Measurements from ENCODE around the gene HIVEP3. TPM values are rescaled to one million over a fixed set of nuclear protein-coding genes. Genes with fewer than 3 reads are reported as not detected.

Gene HIVEP3
- total RNA-seq, 1 experiment from 2014 or later: 6.0 TPM

DNA sequence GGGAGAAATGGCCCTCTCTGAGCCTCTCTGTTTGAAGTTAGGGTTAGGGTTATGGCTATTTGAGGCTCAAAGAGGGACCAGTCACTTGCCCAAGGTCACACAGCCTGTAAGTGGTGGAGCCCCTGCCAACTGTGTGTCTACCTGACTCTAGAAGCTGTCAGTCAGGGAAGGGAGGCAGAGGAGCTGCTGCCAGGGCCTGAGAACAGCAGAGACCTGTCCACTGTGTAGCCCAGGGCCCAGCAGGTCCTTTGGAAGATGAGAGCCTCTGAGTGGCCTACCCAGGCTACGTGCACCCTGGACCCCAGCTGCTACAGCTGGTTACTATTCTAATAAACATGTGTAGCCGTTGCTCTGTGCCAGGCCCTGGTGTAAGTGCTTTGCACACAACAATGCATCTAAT, 419.1 kb downstream of the HIVEP3 start:
- peaks cover 9% of the 10 kb centered on the region; the same call in 1 of the 2 replicates for H3K4me1 ChIP-seq (ENCODE audit: control insufficient read depth, insufficient read depth, low read length)
- TF ChIP-seq SIN3A (IDR thresholded peaks at IDR 0.05; ENCODE audit: borderline replicate concordance, insufficient read depth, low read depth, low read length): no peak
- TF ChIP-seq, protein P1, sequence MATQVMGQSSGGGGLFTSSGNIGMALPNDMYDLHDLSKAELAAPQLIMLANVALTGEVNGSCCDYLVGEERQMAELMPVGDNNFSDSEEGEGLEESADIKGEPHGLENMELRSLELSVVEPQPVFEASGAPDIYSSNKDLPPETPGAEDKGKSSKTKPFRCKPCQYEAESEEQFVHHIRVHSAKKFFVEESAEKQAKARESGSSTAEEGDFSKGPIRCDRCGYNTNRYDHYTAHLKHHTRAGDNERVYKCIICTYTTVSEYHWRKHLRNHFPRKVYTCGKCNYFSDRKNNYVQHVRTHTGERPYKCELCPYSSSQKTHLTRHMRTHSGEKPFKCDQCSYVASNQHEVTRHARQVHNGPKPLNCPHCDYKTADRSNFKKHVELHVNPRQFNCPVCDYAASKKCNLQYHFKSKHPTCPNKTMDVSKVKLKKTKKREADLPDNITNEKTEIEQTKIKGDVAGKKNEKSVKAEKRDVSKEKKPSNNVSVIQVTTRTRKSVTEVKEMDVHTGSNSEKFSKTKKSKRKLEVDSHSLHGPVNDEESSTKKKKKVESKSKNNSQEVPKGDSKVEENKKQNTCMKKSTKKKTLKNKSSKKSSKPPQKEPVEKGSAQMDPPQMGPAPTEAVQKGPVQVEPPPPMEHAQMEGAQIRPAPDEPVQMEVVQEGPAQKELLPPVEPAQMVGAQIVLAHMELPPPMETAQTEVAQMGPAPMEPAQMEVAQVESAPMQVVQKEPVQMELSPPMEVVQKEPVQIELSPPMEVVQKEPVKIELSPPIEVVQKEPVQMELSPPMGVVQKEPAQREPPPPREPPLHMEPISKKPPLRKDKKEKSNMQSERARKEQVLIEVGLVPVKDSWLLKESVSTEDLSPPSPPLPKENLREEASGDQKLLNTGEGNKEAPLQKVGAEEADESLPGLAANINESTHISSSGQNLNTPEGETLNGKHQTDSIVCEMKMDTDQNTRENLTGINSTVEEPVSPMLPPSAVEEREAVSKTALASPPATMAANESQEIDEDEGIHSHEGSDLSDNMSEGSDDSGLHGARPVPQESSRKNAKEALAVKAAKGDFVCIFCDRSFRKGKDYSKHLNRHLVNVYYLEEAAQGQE (IDR thresholded peaks at IDR 0.05; ENCODE audit: insufficient read depth in 1 of 2, low read depth in 2 of 2, low read length in 1 of 2): no peak
- TF ChIP-seq, protein P2, sequence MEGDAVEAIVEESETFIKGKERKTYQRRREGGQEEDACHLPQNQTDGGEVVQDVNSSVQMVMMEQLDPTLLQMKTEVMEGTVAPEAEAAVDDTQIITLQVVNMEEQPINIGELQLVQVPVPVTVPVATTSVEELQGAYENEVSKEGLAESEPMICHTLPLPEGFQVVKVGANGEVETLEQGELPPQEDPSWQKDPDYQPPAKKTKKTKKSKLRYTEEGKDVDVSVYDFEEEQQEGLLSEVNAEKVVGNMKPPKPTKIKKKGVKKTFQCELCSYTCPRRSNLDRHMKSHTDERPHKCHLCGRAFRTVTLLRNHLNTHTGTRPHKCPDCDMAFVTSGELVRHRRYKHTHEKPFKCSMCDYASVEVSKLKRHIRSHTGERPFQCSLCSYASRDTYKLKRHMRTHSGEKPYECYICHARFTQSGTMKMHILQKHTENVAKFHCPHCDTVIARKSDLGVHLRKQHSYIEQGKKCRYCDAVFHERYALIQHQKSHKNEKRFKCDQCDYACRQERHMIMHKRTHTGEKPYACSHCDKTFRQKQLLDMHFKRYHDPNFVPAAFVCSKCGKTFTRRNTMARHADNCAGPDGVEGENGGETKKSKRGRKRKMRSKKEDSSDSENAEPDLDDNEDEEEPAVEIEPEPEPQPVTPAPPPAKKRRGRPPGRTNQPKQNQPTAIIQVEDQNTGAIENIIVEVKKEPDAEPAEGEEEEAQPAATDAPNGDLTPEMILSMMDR (IDR thresholded peaks at IDR 0.05): no peak
- no peak for TF ChIP-seq TCF7L2 (IDR thresholded peaks at IDR 0.05; ENCODE audit: low read depth, low read length)
- no peak for TF ChIP-seq POLR2AphosphoS5 (IDR thresholded peaks at IDR 0.05; ENCODE audit: low read depth, low read length)
- in situ Hi-C loops (cut with HindIII; ENCODE audit: low pct_unique_long_range_greater_than_20kb, low sequenced_read_pairs) (no loop called here), intact Hi-C loops (cut with micrococcal nuclease; ENCODE audit: unreplicated experiment) (no loop called here)
- no peaks in the 10 kb centered on the region for H3K9me3 ChIP-seq (ENCODE audit: control insufficient read depth, insufficient read depth, low read depth, low read length)
- DNase-seq (ENCODE audit: low read depth, low spot score) (no peak), ATAC-seq (no peak)
- BruUV-seq (replicated peaks): no TSS peak
- H3K27me3 ChIP-seq (ENCODE audit: control insufficient read depth, insufficient read depth, low read length): no peaks in the 10 kb centered on the region
- H3K4me3 ChIP-seq (ENCODE audit: low read depth in 2 of 2, low read length in 2 of 2): no peak overlapping the region
- H3K27ac ChIP-seq (ENCODE audit: low read length): no peak overlapping the region
- H3K36me3 ChIP-seq (ENCODE audit: control insufficient read depth, insufficient read depth, low read length): no peaks in the 10 kb centered on the region
- POLR2A ChIA-PET: interaction anchor here (0.5 kb wide), 1 partner anchor 1187 kb away, joined by 3 read pairs; no protein-coding TSS in a partner anchor
- CTCF ChIA-PET: no interaction called here

GRCh38 chr1:41498804-41499203, 419.9 kb downstream of the HIVEP3 start:
- no peaks in the 10 kb centered on the region for H3K36me3 ChIP-seq (ENCODE audit: control insufficient read depth, insufficient read depth, low read length)
- ChIA-PET POLR2A (interaction anchor here (0.5 kb wide), 1 partner anchor 1188 kb away, joined by 3 read pairs; no protein-coding TSS in a partner anchor), CTCF (no interaction called here)
- no peak overlapping the region for H3K27ac ChIP-seq (ENCODE audit: low read length)
- H3K4me3 ChIP-seq (ENCODE audit: low read depth in 2 of 2, low read length in 2 of 2): no peak overlapping the region
- no peaks in the 10 kb centered on the region for H3K27me3 ChIP-seq (ENCODE audit: control insufficient read depth, insufficient read depth, low read length)
- TF ChIP-seq, protein P2 (IDR thresholded peaks at IDR 0.05): no peak
- no peak for TF ChIP-seq SIN3A (IDR thresholded peaks at IDR 0.05; ENCODE audit: borderline replicate concordance, insufficient read depth, low read depth, low read length)
- TF ChIP-seq, protein P1 (IDR thresholded peaks at IDR 0.05; ENCODE audit: insufficient read depth in 1 of 2, low read depth in 2 of 2, low read length in 1 of 2): no peak
- no peak for TF ChIP-seq TCF7L2 (IDR thresholded peaks at IDR 0.05; ENCODE audit: low read depth, low read length)
- no peak for TF ChIP-seq POLR2AphosphoS5 (IDR thresholded peaks at IDR 0.05; ENCODE audit: low read depth, low read length)
- ATAC-seq: no peak
- no peak for DNase-seq (ENCODE audit: low read depth, low spot score)
- intact Hi-C loops (cut with micrococcal nuclease; ENCODE audit: unreplicated experiment) (no loop called here), in situ Hi-C loops (cut with HindIII; ENCODE audit: low pct_unique_long_range_greater_than_20kb, low sequenced_read_pairs) (no loop called here)
- no TSS peak for BruUV-seq (replicated peaks)
- peaks cover 9% of the 10 kb centered on the region; the same call in 1 of the 2 replicates for H3K4me1 ChIP-seq (ENCODE audit: control insufficient read depth, insufficient read depth, low read length)
- H3K9me3 ChIP-seq (ENCODE audit: control insufficient read depth, insufficient read depth, low read depth, low read length): no peaks in the 10 kb centered on the region

Data from Panc1 (cell line).